IPS-20b (cell line): ENCODE data around the gene TRABD2A.
"Not testable (repeated sequence)": the region's sequence is repeated elsewhere in the genome, so short reads cannot be mapped to it uniquely, and the experiment has no call there.

Experiments
- H3K27ac ChIP-seq: one replicate; pipeline ENCODE4 v1.5.1; 2013; ENCODE audit warnings: low read length
- H3K27me3 ChIP-seq: 2 replicates; pipeline ENCODE4 v1.6.1; 2013; ENCODE audit warnings: mild to moderate bottlenecking, low read length, inconsistent platforms; ENCODE audit not compliant: insufficient read depth
- H3K36me3 ChIP-seq: 2 replicates; pipeline ENCODE4 v1.6.1; 2013; ENCODE audit warnings: low read depth, mild to moderate bottlenecking, inconsistent platforms, low read length, moderate library complexity; ENCODE audit not compliant: insufficient read depth
- H3K4me1 ChIP-seq: 2 replicates; pipeline ENCODE4 v1.6.1; 2013; ENCODE audit warnings: mild to moderate bottlenecking, control low read depth, inconsistent platforms, low read length, moderate library complexity; ENCODE audit not compliant: insufficient read depth
- H3K4me3 ChIP-seq: 2 replicates; pipeline ENCODE4 v1.5.1; 2013; ENCODE audit warnings: mild to moderate bottlenecking, low read length, inconsistent platforms
- H3K9ac ChIP-seq: 2 replicates; pipeline ENCODE4 v1.6.1; 2013; ENCODE audit warnings: low read depth, mild to moderate bottlenecking, inconsistent platforms, low read length, moderate library complexity
- H3K9me3 ChIP-seq: 2 replicates; pipeline ENCODE4 v1.6.1; 2013; ENCODE audit warnings: mild to moderate bottlenecking, low read depth, low read length, inconsistent platforms; ENCODE audit not compliant: insufficient read depth

Gene TRABD2A

GRCh38 chr2:84875213-84875560, 5.7 kb downstream of the TRABD2A start:
- no peak overlapping the region for H3K4me3 ChIP-seq
- H3K27me3 ChIP-seq: peaks cover 43% of the 10 kb centered on the region
- no peaks in the 10 kb centered on the region for H3K36me3 ChIP-seq
- no peak overlapping the region for H3K27ac ChIP-seq
- no peaks in the 10 kb centered on the region for H3K9me3 ChIP-seq
- H3K9ac ChIP-seq: no peak overlapping the region
- no peaks in the 10 kb centered on the region; the same call in 1 of the 2 replicates for H3K4me1 ChIP-seq

GRCh38 chr2:84874381-84875212, 6.3 kb downstream of the TRABD2A start:
- Histone ChIP-seq H3K9ac (no peak overlapping the region), H3K36me3 (no peaks in the 10 kb centered on the region), H3K4me1 (no peaks in the 10 kb centered on the region; the same call in 1 of the 2 replicates), H3K27ac (no peak overlapping the region), H3K4me3 (no peak overlapping the region), H3K27me3 (peaks cover 37% of the 10 kb centered on the region), H3K9me3 (no peaks in the 10 kb centered on the region)

GRCh38 chr2:84873350-84873749, 7.5 kb downstream of the TRABD2A start:
- H3K9me3 ChIP-seq: no peaks in the 10 kb centered on the region
- no peak overlapping the region for H3K4me3 ChIP-seq
- no peak overlapping the region for H3K27ac ChIP-seq
- H3K27me3 ChIP-seq: peaks cover 25% of the 10 kb centered on the region
- no peak overlapping the region for H3K9ac ChIP-seq
- no peaks in the 10 kb centered on the region for H3K36me3 ChIP-seq
- H3K4me1 ChIP-seq: no peaks in the 10 kb centered on the region

- H3K27ac ChIP-seq, H3K9ac ChIP-seq, H3K4me1 ChIP-seq, H3K36me3 ChIP-seq, H3K4me3 ChIP-seq, H3K9me3 ChIP-seq: not testable (repeated sequence)
- peaks cover 18% of the 10 kb centered on the region for H3K27me3 ChIP-seq
Measured at GRCh38 chr2:84872691-84873090, 8.2 kb downstream of the TRABD2A start.

GRCh38 chr2:84870306-84870705, 10.6 kb downstream of the TRABD2A start:
- Histone ChIP-seq H3K27ac (no peak overlapping the region), H3K27me3 (no peaks in the 10 kb centered on the region), H3K9ac (no peak overlapping the region), H3K4me1 (no peaks in the 10 kb centered on the region), H3K9me3 (no peaks in the 10 kb centered on the region), H3K4me3 (no peak overlapping the region), H3K36me3 (no peaks in the 10 kb centered on the region)

GRCh38 chr2:84868327-84868726, 12.6 kb downstream of the TRABD2A start:
- H3K27me3 ChIP-seq, H3K9ac ChIP-seq, H3K4me3 ChIP-seq, H3K36me3 ChIP-seq, H3K9me3 ChIP-seq, H3K4me1 ChIP-seq, H3K27ac ChIP-seq: not testable (repeated sequence)

GRCh38 chr2:84866122-84866521, 14.8 kb downstream of the TRABD2A start:
- peaks cover 5% of the 10 kb centered on the region; the same call in 1 of the 2 replicates for H3K27me3 ChIP-seq
- no peak overlapping the region for H3K9ac ChIP-seq
- H3K9me3 ChIP-seq: no peaks in the 10 kb centered on the region

GRCh38 chr2:84865181-84865783, 15.6 kb downstream of the TRABD2A start:
- Histone ChIP-seq H3K9me3 (no peaks in the 10 kb centered on the region), H3K27me3 (peaks cover 5% of the 10 kb centered on the region; the same call in 1 of the 2 replicates), H3K9ac (no peak overlapping the region), H3K4me3 (no peak overlapping the region), H3K36me3 (no peaks in the 10 kb centered on the region), H3K27ac (no peak overlapping the region), H3K4me1 (no peaks in the 10 kb centered on the region)

More at GRCh38 chr2:84866122-84866521, 14.8 kb downstream of the TRABD2A start:
- H3K27ac ChIP-seq: no peak overlapping the region
- H3K4me1 ChIP-seq: no peaks in the 10 kb centered on the region
- H3K36me3 ChIP-seq: no peaks in the 10 kb centered on the region
- H3K4me3 ChIP-seq: no peak overlapping the region

- Histone ChIP-seq H3K4me3 (no peak overlapping the region), H3K27ac (no peak overlapping the region), H3K9ac (no peak overlapping the region), H3K4me1 (no peaks in the 10 kb centered on the region), H3K9me3 (no peaks in the 10 kb centered on the region), H3K27me3 (peaks cover 17% of the 10 kb centered on the region), H3K36me3 (no peaks in the 10 kb centered on the region)
Measured at GRCh38 chr2:84862006-84862405, 18.9 kb downstream of the TRABD2A start.

GRCh38 chr2:84861539-84861938, 19.3 kb downstream of the TRABD2A start:
- Histone ChIP-seq H3K27me3 (peaks cover 22% of the 10 kb centered on the region), H3K36me3 (no peaks in the 10 kb centered on the region), H3K4me1 (peaks cover 1% of the 10 kb centered on the region; the same call in 1 of the 2 replicates), H3K9ac (no peak overlapping the region), H3K27ac (no peak overlapping the region), H3K9me3 (no peaks in the 10 kb centered on the region), H3K4me3 (no peak overlapping the region)

GRCh38 chr2:84858937-84859336, 21.9 kb downstream of the TRABD2A start:
- Histone ChIP-seq H3K27me3 (peaks cover 48% of the 10 kb centered on the region), H3K4me3 (no peak overlapping the region), H3K4me1 (peaks cover 15% of the 10 kb centered on the region; the same call in 1 of the 2 replicates), H3K9me3 (no peaks in the 10 kb centered on the region), H3K36me3 (no peaks in the 10 kb centered on the region), H3K9ac (no peak overlapping the region), H3K27ac (no peak overlapping the region)

GRCh38 chr2:84858123-84858522, 22.8 kb downstream of the TRABD2A start:
- H3K4me1 ChIP-seq: peaks cover 15% of the 10 kb centered on the region; the same call in 1 of the 2 replicates
- H3K27me3 ChIP-seq: peaks cover 48% of the 10 kb centered on the region
- no peak overlapping the region for H3K27ac ChIP-seq
- no peaks in the 10 kb centered on the region for H3K36me3 ChIP-seq
- no peak overlapping the region for H3K4me3 ChIP-seq
- no peaks in the 10 kb centered on the region for H3K9me3 ChIP-seq
- no peak overlapping the region for H3K9ac ChIP-seq
